CD4-positive, alpha-beta T cell treated with Interferon alpha-2 for 1 hour (primary cell): ENCODE results near the gene C15orf62.

Experiments
- DNase-seq, 2 donors: peaks; one replicate each; pipeline ENCODE4 v3.0.0-alpha.2; 2020 to 2022

Gene C15orf62, protein sequence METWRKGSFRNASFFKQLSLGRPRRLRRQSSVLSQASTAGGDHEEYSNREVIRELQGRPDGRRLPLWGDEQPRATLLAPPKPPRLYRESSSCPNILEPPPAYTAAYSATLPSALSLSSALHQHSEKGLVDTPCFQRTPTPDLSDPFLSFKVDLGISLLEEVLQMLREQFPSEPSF

DNA sequence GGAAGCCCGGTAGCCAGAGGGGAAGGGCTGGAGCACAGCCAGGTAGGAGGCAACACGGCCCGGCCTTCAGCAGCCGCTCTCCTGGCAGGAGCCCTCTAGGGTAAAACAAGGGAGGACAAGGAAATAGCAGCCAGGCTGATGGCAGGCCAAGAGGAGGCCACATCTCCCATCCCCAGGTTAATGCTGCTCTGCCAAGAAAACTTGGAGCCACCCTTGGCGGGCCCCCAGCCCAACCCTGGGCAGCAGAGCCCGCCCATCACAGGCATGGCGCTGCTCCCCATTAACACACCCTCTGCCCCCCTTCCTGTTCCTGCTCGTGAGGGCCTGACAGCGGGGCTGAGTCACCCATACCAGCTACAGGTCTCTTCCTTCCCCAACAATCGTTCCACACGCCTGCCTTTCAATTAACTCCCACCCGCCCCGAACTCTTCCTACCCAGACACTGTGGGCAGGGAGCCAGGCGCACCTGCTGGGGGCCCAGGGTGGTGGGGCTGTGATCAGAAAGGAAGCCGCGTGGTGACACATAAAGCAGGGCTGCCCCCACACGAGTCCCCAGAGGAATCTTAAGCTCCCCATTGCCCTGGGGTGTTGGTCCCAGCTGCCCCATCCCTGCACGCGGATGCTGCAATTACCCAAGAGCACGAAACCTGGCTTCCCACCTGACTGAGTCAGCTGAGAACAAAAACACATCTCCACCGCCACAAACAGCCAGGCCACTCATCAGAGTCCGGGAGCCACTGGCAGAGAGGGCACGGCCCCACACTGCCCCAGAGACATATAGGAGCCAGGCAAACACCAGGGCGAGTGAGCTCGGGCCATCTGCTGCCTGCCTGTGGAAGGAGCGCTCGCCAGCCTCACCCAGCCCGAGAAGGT is at the start of gene C15orf62:
C15orf62 (plus strand) TSS at position 707 of the 873 bp plus-strand sequence. CDS start 516 bp downstream, outside the sequence.
- DNase-seq, result peak; percentile 32 to 57

DNA sequence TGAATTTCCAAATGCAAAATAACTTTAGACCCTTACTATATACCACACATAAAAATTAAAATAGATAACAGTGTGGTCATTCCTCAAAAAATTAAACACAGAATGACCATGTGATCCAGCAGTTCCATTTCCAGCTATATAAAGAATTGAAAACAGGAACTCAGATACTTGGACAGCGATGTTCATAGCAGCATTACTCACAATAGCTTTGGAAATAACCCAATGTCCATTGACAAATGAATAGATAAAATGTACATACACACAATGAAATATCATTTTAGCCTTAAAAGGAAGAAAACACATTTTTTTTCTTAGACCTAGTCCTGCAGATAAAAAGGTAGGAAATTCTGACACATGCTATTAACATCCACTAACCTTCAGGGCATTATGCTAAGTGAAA is 48.1 kb upstream of the C15orf62 start:
- DNase-seq, result no peak

DNA sequence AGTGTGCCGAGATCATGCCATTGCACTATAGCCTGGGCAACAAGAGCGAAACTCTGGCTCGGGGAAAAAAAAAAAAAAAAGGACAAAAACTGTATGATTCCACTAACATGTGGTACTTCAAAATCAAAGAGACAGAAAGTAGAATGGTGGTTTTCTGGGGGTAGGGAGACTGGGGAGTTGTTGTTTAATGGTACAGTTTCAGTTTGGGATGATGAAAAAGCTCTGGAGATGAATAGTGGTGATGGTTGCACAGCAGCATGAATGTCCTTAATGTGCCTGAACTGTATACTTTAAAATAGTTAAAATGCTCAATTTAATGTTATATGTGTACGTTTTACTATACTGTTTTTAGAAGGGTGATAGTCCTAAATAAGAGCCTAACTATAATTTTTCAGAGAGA is 47.4 kb upstream of the C15orf62 start:
- DNase-seq, result no peak

DNA sequence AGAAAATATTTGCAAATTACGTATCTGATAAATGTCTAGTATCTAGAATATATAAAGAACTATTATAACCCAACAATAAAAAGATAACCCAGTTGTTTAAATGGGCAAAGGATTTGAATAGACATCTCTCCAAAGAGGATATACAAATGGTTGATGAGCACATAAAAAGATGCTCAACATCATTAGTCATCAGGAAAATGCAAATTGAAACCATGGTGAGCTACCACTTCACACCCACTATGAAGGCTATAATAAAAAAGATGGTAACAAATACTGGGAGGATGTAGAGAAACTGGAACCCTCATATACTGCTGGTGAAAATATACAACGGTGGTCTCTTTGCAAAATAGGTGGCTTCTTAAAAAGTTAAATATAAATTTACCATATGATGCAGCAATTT is 46.8 kb upstream of the C15orf62 start:
- DNase-seq, result no peak

DNA sequence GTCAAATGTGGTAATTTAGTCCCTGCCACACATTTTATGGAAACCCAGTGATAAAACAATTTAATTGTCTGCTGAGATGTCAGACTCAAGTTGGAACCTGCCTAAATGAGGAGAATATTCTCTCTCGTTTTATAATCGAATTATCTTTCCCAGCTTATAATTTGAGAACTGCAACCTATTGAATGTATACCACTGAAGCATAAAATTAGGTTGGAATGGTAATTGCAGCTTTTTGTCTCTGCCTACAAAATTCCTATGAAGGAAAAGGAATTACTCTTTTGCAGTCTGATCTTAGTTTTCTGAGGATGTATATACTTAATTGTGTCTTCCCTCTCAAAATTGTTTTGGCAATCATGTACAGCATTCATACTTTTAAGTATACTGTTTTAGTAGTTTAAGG is 45.9 kb upstream of the C15orf62 start:
- DNase-seq, result no peak

DNA sequence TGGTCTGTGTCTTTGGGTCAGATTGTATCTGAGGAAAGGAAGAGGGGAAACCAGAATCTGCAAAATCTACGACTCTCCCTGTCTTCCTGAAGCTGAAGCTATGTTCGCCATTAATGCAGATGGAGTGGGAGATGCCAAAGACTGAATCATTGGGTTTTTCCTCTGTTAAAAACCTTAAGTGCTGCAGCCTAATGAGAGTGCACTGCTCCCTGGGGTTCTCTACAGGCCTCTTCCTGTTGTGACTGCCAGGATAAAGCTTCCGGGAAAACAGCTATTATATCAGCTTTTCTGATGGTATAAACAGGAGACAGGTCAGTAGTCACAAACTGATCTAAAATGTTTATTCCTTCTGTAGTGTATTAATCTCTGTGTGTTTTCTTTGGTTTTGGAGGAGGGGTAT is 38.7 kb upstream of the C15orf62 start:
- DNase-seq, result no peak

DNA sequence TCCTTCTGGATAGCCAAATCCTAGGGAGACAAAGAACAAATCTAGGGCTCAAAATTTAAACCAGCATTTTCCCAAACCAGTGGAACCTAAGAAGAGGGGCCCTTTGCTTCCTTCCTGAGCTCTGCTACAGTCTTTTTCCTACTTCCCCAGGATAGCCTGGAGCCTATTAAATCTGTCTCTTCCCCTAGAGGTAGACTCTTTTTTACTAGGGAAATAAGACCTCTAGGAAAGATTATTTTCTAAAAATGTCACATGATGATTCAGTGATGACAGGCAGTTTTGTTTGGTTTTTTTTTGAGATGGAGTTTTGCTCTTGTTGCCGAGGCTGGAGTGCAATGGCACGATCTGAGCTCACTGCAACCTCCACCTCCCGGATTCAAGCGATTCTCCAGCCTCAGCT is 33.2 kb upstream of the C15orf62 start:
- DNase-seq, result no peak

DNA sequence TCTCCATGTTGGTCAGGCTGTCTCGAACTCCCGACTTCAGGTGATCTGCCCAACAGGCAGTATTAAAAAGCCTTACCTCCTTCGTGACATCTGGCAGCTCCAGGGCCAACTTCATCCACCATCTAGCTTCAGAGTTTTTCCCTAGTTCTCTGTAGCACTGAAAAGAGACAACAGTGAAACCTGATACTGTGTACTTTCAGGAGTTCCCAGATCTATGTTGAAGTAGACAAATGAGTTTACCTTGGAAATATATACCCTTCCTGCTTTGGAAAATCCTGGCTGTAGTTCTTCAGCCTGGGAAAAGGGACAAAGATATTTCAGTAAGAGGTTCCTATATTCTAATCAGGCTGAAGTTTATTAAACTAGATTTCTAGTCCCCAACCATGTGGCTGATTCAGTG is 32.7 kb upstream of the C15orf62 start:
- no peak for DNase-seq

DNA sequence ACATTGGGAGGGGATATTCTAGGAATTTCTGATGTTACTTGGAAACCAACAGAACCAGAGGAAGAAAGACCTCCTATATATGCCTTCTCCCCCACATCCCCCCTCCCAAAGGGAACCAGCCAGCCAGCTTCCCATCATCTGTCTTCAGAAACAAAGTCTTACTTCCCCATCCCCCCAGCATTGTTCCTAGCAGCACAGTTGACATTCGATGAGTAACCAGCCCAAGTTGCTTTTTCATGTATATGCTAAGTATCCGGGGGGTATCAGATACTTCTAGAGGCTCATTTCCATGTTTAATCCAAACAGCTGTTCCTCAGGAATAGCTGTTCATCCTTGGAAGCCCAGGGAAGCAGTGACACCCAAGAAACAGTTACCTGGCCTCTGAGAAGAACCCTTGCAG is 30.7 kb upstream of the C15orf62 start:
- no peak for DNase-seq

DNA sequence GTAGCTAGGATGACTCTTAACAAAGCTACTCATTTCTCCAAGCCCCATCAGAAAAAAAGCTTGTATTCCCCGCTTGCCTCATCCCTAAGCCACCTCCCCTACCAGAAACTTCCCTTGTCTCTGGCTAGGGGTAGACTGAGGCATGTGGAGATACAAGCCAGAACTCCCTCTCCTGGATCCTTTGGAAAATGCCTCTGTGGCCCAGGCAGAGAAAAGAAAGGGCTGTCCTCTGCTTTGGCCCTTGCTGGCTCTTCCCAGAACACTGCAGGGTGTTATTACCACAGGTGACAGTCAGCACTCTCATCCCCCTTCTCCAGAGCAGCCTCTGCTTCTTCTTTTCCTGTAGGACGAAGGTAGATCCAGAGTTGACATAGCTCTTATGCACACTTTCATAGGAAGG is 29.9 kb upstream of the C15orf62 start:
- DNase-seq, result no peak

DNA sequence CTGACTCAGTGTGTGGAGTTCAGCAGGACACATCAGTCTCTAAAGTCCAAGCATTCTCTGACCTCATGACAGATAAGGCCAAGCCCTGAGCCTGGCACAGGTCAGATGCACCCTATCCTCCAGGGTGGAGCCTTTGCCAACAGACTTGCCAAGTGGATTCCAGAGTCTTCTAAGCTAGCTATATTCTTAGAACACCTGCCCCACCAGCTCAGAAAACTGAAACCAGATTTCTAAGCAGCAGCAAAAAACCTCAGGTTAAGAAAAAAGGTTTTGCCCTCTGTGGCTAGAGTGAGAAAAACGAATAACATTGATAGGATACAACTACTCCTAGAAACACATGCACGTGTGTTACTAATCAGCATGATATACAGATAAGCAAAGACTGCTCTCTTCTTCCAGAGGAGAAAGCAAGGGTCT is 26.3 kb upstream of the C15orf62 start:
- DNase-seq, result no peak

DNA sequence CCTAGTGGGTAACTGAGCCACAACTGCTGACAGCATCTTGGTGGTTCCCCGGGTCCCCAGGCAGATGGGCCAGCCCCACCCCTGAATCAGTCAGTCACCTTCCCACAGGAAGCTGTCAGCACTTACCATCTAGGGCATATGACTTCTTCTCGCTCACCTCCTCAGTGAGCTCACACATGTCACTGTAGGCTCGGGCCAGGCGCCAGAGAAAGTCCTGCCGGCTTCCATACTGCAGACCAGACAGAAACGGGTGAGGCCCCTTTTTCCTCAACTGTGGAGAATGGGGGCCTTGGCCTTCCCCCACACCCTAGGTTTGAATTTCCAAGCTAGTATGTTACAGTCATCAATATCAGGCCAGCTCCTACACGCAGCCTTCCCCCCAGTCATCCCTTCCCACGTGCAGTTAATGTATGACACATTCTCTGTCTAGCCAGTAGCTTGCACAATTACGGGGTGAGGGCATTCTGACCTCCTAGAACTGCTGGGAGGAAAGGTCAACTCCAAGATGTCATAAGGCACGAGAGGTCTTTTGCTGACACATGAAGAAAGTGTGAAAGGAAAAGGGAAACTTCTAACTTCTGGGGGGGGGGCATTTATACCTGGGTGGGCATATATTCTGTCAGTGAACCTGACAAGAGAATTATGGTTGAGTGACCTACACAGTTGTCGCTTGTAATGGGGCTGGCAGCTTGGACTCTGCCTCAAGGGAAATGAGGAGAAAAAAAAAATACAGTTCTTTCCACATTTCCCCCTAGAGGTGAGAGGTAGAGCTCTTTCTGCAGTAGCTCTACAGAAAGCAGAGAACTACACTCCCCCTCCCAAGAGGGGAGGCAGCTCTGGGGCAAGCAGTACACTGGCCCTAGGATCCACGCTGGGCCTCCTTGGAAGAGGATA is 25.6 kb upstream of the C15orf62 start:
- DNase-seq, result peak; percentile 59 to 85

DNA sequence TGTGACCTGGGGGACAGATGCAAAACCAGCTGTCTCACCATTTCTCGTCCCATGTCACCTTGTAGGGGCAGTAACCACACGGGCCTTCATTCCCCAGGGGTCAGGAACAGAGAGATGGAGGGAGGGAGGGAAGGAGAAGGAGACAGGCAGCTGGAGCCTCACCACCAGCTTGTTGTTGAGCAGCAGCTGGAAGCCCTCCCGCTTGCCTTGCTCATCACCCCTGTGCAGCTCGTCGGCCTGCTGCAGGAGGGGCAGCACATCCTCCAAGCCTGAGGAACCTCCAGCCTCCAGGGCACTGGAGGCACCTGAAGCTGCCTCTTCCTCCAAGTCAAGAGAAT is 25.0 kb upstream of the C15orf62 start:
- DNase-seq, result no peak

DNA sequence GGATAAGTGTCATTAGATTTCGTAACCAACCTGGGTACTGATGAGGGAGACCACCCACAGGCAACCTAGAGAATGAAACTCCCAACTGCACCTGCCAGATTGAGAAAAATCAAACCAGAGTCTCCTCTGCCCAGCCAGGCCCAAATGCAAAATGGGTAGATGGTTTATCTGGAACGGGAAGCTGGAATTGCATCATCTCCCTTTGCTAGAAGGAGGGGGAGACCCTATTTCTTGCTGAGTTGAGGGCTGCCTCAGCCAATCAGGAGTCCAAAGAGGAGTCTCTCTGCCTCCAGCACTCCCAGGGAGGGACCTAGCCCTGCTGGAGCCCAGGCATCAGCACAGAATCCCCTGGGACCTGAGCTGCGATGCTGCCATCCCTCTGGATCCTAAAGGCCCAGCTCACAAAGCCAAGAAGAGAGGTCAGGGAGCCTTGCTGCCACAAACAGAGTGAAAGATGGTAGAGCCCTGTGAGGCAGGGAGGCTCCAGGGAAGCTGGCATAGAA is 22.8 kb upstream of the C15orf62 start:
- no peak for DNase-seq

DNA sequence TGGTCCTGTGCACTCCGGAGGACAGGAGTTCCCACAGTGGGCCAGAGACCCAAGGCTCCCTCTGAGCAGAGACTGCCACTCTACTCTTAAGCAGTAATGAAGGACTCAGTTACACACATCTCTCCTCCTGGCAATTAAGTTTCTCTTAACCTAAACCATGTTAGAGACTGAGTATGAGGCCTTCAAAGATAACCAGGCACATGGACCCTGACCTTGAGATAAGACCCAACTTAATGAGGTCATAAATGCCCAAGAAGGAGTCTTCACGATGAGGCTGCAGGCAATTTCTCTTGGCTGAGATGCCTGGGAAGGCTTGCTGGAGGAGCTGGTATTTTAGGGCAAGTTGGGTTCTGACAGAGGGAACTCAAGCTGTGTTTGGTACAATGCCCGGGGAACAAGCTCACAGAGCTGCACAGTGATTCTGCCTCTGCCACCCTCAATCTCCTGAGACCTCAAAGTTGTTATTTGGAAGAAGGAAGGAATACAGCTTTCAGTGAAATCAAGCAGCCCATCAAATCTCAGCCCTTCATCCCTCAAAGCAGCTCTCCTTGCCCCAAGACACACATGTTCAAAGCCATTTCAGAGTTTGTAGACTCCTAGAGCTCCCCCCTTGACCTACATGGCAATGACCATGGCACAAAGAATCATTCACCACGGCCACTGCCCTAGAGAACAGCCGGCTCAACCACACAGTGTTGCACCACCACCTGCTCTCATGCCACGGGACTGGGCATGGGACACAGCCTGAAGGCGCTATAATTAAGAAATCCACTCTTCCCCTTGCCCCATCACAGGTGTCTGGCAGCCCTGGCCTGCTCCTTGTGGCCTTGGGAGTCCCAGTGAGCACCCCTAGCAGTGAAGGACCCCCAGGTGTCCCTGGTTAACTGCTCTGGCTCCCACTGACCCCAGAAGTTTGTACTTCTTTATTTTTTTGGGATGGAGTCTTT is 21.8 kb upstream of the C15orf62 start:
- DNase-seq, result no peak

DNA sequence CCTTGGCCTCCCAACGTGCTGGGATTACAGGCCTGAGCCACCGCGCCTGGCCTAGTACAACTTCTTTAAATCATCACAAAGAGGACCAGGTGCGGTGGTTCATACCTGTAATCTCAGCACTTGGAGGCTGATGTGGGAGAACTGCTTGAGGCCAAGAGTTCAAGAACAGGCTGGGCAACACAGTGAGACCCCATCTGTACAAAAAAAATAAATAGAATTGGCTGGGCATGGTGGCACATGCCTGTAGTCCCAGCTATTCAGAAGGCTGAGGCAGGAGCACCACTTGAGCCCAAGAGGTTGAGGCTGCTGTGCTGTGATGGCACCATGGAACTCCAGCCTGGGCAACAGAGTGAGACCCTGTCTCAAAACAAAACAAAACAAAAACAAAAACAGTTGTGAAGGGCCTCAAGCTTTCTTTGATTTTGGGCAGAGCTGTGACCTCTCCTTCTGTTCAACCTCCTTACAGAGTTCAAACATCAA is 20.6 kb upstream of the C15orf62 start:
- DNase-seq, result no peak

DNA sequence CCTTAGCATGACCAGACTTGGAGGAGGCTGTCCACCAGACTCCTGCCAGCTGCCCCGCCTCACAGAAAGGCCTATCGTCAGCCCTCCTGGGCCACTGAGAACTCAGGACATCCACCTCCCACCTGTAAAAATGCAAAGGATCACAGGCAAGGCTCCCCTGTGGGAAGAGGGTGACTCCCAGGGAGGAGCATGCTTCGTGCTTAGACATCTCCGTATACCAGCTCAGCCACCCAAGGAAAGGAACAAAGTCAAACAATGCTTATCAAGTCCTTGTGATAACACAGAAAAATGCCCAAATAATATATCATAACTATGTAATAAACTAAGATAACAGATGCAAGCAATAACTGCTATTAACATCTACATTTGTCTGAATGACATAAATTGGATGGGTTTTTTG is 18.9 kb upstream of the C15orf62 start:
- DNase-seq, result no peak

DNA sequence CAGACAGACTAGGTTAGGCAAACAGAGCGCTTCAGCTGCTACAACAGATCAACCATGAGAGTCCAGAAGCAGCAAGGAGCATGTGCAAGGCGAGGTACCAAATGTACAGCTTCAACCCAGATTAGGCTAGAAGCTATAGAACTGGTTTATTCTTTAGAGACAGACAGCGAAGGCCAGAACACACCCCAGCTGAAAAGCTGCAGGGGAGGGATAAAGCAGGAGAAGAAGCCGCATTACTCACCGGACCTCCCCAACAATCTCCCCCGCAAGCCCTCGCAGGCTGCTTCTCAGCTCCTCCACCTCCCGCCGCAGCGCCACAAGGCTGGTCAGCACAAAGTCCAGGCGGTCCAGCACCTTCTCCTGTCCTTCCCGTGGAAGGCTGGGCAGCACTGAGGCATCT is 18.0 kb upstream of the C15orf62 start:
- no peak for DNase-seq

DNA sequence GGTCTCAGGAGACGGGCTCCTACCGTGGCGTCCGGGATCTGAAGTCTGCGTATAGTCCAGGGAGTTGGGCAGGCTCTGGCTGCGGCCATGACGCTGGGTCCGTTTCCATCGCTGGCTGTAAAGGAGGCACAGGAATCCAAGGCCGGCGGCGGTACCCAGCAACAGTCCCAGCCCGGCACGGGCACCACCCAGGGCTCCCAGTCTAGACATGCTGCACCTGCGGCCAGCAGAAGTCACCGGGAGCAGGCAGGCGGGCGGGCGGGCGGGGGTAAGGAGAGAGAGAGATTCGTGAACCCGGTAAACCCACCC is 15.3 kb upstream of the C15orf62 start:
- DNase-seq, result peak in 1 of 2 donors; percentile 36

DNA sequence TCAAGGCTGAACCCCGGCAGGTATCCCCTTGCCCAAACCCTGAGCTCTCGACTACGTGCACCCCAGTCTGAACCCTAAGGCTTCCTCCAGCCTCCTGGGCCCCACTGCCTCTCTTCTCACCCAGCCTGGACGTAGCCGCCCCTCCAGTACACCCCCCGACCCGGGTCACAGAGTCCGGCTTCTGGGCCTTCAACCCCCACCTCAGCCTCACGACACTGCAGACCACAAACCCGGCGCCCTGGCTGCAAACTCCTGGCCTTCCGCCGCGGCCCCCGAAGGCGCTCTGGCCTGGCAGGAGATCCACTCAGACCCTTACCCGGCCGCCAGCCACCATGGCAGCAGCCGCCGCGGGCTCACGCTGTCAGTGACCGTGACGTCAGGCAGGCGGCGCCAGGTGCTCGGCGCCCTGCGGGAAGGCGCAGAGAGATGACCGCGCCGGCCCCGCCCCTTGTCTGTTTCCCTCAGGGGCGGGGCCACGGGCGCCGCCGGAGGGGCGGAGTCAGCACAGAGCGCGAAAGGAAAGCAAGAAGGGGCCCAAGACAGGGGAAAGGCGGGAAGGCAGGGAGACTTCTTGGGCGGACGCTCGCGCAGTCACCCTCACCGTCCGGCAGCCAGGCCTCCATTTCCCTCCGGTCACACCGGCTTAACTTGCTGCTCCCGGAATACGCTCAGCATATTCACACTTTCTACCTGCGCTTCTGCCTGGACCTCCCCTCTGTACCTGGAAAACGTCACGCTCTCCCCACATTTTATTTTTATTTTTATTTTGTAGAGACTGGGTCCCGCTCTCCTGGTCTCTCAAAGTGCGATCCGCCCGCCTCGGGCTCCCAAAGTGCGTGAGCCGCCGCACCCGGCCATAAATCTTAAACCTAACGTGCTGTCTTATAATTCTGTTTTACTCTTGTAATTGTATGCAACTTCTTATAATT is 14.6 kb upstream of the C15orf62 start, which contains the start of gene RMDN3:
RMDN3 (minus strand) TSS at position 372 of the 929 bp plus-strand sequence. CDS start 471 bp downstream, outside the sequence.
- peak; percentile 91 to 95 for DNase-seq

DNA sequence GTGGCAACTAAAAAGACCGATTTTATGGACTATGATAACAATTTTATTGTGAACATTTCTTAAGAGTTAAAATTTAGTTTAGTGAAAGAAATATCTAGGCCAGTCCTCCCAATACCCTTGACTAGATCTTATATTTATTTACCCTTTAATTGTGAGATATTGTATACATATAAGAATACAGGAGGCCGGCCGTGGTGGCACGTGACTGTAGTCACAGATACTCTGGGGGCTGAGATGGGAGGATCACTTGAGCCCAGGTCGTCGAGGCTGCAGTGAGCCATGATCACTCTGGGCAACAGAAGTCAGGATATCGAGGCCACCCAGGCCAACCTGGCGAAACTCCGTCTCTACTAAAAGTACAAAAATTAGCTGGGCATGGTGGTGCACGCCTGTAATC is 14.0 kb upstream of the C15orf62 start:
- no peak for DNase-seq
